Measurements from ENCODE around the gene MAGI1. TPM values are rescaled to one million over a fixed set of nuclear protein-coding genes. Genes with fewer than 3 reads are reported as not detected.

MAGI1 gene
- total and polyA plus RNA-seq, 2 donors (not counting 1 experiment from before 2014, with no cell fraction given), result 0.10 to 0.22 TPM

DNA sequence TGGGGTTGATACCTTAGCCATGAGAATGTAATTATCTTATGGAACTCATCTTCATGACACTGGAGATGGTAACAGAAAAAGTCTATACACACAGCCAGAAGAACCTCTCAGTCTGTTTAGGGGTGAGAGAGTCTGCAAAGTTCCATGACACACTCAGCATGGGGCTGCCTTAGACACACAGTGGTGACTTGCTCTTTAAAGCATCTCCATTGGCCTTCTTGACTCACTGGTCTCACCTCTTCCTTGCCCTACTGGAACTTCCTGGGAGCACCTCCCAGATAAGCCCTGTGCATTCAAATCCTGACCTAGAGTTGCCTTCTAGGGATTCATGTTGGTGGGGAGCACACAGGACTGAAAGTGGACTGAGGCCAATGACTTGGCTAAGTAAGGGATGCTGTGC, 9.3 kb downstream of the MAGI1 start:
- no peak for ATAC-seq (ENCODE audit: low read depth)
- no peak overlapping the region for H3K4me2 ChIP-seq (replicated peaks; ENCODE audit: low read depth, low read length, poor library complexity, severe bottlenecking)

DNA sequence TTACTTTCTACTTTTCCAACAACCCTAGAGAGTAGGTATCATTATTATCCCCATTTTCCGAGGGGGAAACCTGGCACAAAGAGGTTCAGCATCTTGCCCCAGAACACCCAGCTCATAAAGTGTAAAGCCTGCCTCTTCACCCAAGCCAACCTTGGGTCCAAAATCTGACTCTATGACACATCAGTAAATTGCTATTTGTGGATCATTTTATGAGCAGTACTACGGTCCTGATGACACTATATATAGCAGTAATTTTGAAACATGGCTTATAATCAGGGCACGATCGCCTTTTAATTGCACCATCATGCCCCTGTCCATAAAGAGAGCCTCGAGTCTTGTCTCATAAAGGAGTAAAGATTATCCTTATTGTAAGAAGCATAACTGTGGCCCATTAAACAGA, 9.7 kb downstream of the MAGI1 start:
- 100% methylated on average over 1 of the region's 5 CpGs for WGBS (ENCODE audit: insufficient coverage)
- Histone ChIP-seq H3K79me2 (ENCODE audit: control insufficient read depth, insufficient read depth, low read length) (no peaks in the 10 kb centered on the region), H4K20me1 (ENCODE audit: control insufficient read depth, insufficient read depth, low read length, poor library complexity, severe bottlenecking) (no peaks in the 10 kb centered on the region), H3K4me3 (ENCODE audit: control extremely low read depth in 1 of 5, extremely low read depth in 1 of 5, insufficient read depth in 1 of 5, low read depth in 2 of 5, low read length in 4 of 5) (no peak overlapping the region), H3K27ac (ENCODE audit: low read length in 2 of 2) (no peak overlapping the region), H3K9ac (ENCODE audit: low read length) (no peak overlapping the region), H3K4me1 (ENCODE audit: control insufficient read depth in 2 of 2, insufficient read depth in 2 of 2, low read length in 2 of 2) (no peaks in the 10 kb centered on the region), H2AFZ (ENCODE audit: insufficient read depth, low read depth, low read length, poor library complexity, severe bottlenecking) (no peak overlapping the region), H3K9me3 (ENCODE audit: control extremely low read depth in 1 of 3, control insufficient read depth in 2 of 3, insufficient read depth in 1 of 3, low read length in 2 of 3) (peaks cover 0 to 7% (median 0%) of the 10 kb centered on the region in 3 donors), H3K27me3 (replicated peaks in 1 of 4; ENCODE audit: control extremely low read depth in 1 of 4, control insufficient read depth in 3 of 4, insufficient read depth in 4 of 4, low read length in 3 of 4) (no peaks in the 10 kb centered on the region), H3K36me3 (replicated peaks in 1 of 2; ENCODE audit: control extremely low read depth in 1 of 2, control insufficient read depth in 1 of 2, extremely low read depth in 1 of 2, insufficient read depth in 2 of 2, low read length in 1 of 2) (no peaks in the 10 kb centered on the region), H3K4me2 (replicated peaks; ENCODE audit: low read depth, low read length, poor library complexity, severe bottlenecking) (no peak overlapping the region)
- Mint-ChIP-seq H3K9me3 (ENCODE audit: insufficient read depth) (no peaks in the 10 kb centered on the region), H3K27ac (no peak overlapping the region), H3K27me3 (no peaks in the 10 kb centered on the region), H3K4me3 (no peak overlapping the region), H3K4me1 (no peaks in the 10 kb centered on the region)
- no peak for DNase-seq
- CTCF ChIA-PET, result no interaction called here
- POLR2A ChIA-PET, result no interaction called here
- ATAC-seq (ENCODE audit: low read depth), result no peak
- intact Hi-C loops (cut with micrococcal nuclease), result no loop called here
- TF ChIP-seq EZH2 (IDR thresholded peaks at IDR 0.05; ENCODE audit: borderline replicate concordance, insufficient read depth, low read depth, low read length, poor library complexity, severe bottlenecking), result no peak
- TF ChIP-seq, protein P1, sequence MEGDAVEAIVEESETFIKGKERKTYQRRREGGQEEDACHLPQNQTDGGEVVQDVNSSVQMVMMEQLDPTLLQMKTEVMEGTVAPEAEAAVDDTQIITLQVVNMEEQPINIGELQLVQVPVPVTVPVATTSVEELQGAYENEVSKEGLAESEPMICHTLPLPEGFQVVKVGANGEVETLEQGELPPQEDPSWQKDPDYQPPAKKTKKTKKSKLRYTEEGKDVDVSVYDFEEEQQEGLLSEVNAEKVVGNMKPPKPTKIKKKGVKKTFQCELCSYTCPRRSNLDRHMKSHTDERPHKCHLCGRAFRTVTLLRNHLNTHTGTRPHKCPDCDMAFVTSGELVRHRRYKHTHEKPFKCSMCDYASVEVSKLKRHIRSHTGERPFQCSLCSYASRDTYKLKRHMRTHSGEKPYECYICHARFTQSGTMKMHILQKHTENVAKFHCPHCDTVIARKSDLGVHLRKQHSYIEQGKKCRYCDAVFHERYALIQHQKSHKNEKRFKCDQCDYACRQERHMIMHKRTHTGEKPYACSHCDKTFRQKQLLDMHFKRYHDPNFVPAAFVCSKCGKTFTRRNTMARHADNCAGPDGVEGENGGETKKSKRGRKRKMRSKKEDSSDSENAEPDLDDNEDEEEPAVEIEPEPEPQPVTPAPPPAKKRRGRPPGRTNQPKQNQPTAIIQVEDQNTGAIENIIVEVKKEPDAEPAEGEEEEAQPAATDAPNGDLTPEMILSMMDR (IDR thresholded peaks at IDR 0.05), result no peak

More for the DNA sequence above, 9.3 kb downstream of the MAGI1 start:
- Histone ChIP-seq H2AFZ (ENCODE audit: insufficient read depth, low read depth, low read length, poor library complexity, severe bottlenecking) (no peak overlapping the region), H3K9ac (ENCODE audit: low read length) (no peak overlapping the region), H3K9me3 (ENCODE audit: control extremely low read depth in 1 of 3, control insufficient read depth in 2 of 3, insufficient read depth in 1 of 3, low read length in 2 of 3) (peaks cover 0 to 7% (median 0%) of the 10 kb centered on the region in 3 donors), H3K4me3 (ENCODE audit: control extremely low read depth in 1 of 5, extremely low read depth in 1 of 5, insufficient read depth in 1 of 5, low read depth in 2 of 5, low read length in 4 of 5) (no peak overlapping the region), H3K27ac (ENCODE audit: low read length in 2 of 2) (no peak overlapping the region), H3K27me3 (replicated peaks in 1 of 4; ENCODE audit: control extremely low read depth in 1 of 4, control insufficient read depth in 3 of 4, insufficient read depth in 4 of 4, low read length in 3 of 4) (no peaks in the 10 kb centered on the region), H4K20me1 (ENCODE audit: control insufficient read depth, insufficient read depth, low read length, poor library complexity, severe bottlenecking) (no peaks in the 10 kb centered on the region), H3K4me1 (ENCODE audit: control insufficient read depth in 2 of 2, insufficient read depth in 2 of 2, low read length in 2 of 2) (no peaks in the 10 kb centered on the region), H3K36me3 (replicated peaks in 1 of 2; ENCODE audit: control extremely low read depth in 1 of 2, control insufficient read depth in 1 of 2, extremely low read depth in 1 of 2, insufficient read depth in 2 of 2, low read length in 1 of 2) (no peaks in the 10 kb centered on the region), H3K79me2 (ENCODE audit: control insufficient read depth, insufficient read depth, low read length) (no peaks in the 10 kb centered on the region)
- CTCF ChIA-PET, result no interaction called here
- POLR2A ChIA-PET, result no interaction called here
- Mint-ChIP-seq H3K27me3 (peaks cover 3% of the 10 kb centered on the region), H3K27ac (no peak overlapping the region), H3K4me1 (no peaks in the 10 kb centered on the region), H3K9me3 (ENCODE audit: insufficient read depth) (no peaks in the 10 kb centered on the region), H3K4me3 (no peak overlapping the region)
- no peak for DNase-seq
- no peak for TF ChIP-seq EZH2 (IDR thresholded peaks at IDR 0.05; ENCODE audit: borderline replicate concordance, insufficient read depth, low read depth, low read length, poor library complexity, severe bottlenecking)
- TF ChIP-seq, protein P1 (IDR thresholded peaks at IDR 0.05), result no peak
- intact Hi-C loops (cut with micrococcal nuclease), result no loop called here
